K562 (cell line): ENCODE data around the gene ROPN1. TPM values are rescaled to one million over a fixed set of nuclear protein-coding genes. Genes with fewer than 3 reads are reported as not detected.

Source experiments
- ATAC-seq: fragments of 200-7000 bp; cut with Tn5 transposase; 3 replicates; pipeline ENCODE4 v1.9.1; 2020; ENCODE audit warnings: moderate library complexity
- BruUV-seq: library from RNA; stranded (reverse); fragments of 400-500 nt; replicated peaks from 2 replicates; lab custom pipeline; 2021; lab: Mats Ljungman, UMichigan
- CTCF ChIA-PET: fragments of 300-600 bp; formaldehyde crosslinking; extraction: SDS; loops from one replicate; lab custom pipeline; 2021; ENCODE audit warnings: low intra/inter-chr PET ratio; lab: Yijun Ruan, JAX
- POLR2A ChIA-PET: fragments of 300-600, 350-650 bp; sonication (Branson Sonifier 250); formaldehyde crosslinking; extraction: SDS; loops from one replicate; lab custom pipeline; 2021; ENCODE audit warnings: antibody characterized with exemption, inconsistent platforms; lab: Yijun Ruan, JAX
- DNase-seq, 4 experiments: peaks; one replicate each; pipeline versions ENCODE4 v3.0.0 to v3.0.0-alpha.2; 2011 to 2018; ENCODE audit warnings: low spot score in 3 of 4, mixed read lengths in 3 of 4; ENCODE audit errors: extremely low read depth in 1 of 4
- FAIRE-seq: peaks from 2 replicates; lab custom pipeline; 2011; peaks lifted over from hg19 to GRCh38; lab: Jason Lieb, UNC
- H2AFZ ChIP-seq: 2 replicates; pipeline ENCODE4 v1.6.0; 2011; ENCODE audit warnings: low read depth, low read length, control low read depth, inconsistent platforms
- H3K27ac ChIP-seq: fragments of 200-600 bp; 3 replicates; pipeline ENCODE4 v1.8.0; 2011; ENCODE audit warnings: low read depth, mild to moderate bottlenecking, control low read depth, inconsistent platforms, low read length, moderate library complexity, mixed read lengths; ENCODE audit errors: extremely low read depth
- H3K27me3 ChIP-seq, 2 experiments: fragments of 300-600 bp in 1 of 2; 2 replicates in 1 of 2; 3 replicates in 1 of 2; pipeline versions ENCODE4 v1.6.0 to v1.8.0; 2011; ENCODE audit warnings: inconsistent platforms in 2 of 2, low read length in 2 of 2, mild to moderate bottlenecking in 1 of 2, mixed read lengths in 1 of 2, moderate library complexity in 1 of 2; ENCODE audit not compliant: control insufficient read depth in 2 of 2, insufficient read depth in 2 of 2
- H3K36me3 ChIP-seq: fragments of 300-600 bp; 3 replicates; pipeline ENCODE4 v1.8.0; 2011; ENCODE audit warnings: mild to moderate bottlenecking, low read length, inconsistent platforms; ENCODE audit not compliant: control insufficient read depth, insufficient read depth
- H3K4me1 ChIP-seq, 2 experiments: fragments of 200-600 bp in 1 of 2; replicated peaks in 1 of 2; 2 replicates in 1 of 2; 3 replicates in 1 of 2; pipeline versions ENCODE4 v1.5.1 to v1.8.0; 2011; ENCODE audit warnings: inconsistent platforms in 2 of 2, low read length in 2 of 2, mild to moderate bottlenecking in 1 of 2, mixed read lengths in 1 of 2, moderate library complexity in 1 of 2; ENCODE audit not compliant: control insufficient read depth in 2 of 2, insufficient read depth in 2 of 2
- H3K4me2 ChIP-seq: 2 replicates; pipeline ENCODE4 v1.6.1; 2011; ENCODE audit warnings: low read length, control low read depth, inconsistent platforms, mixed read lengths; ENCODE audit not compliant: insufficient read depth
- H3K4me3 ChIP-seq: fragments of 200-600 bp; sonication (generic), shearing (Covaris generic); 2 replicates; pipeline ENCODE4 v1.5.1; 2016; ENCODE audit warnings: control low read depth, inconsistent platforms
- H3K79me2 ChIP-seq: fragments of 200-600 bp; 3 replicates; pipeline ENCODE4 v1.8.0; 2011; ENCODE audit warnings: low read length, inconsistent platforms; ENCODE audit not compliant: control insufficient read depth, insufficient read depth
- H3K9ac ChIP-seq, 2 experiments: 2 replicates each; pipeline versions ENCODE4 v1.6.0 to v1.6.1; 2011; ENCODE audit warnings: low read depth in 2 of 2, low read length in 2 of 2, control low read depth in 1 of 2, inconsistent platforms in 1 of 2, mild to moderate bottlenecking in 1 of 2, mixed read lengths in 1 of 2; ENCODE audit not compliant: insufficient read depth in 1 of 2
- H3K9me1 ChIP-seq: one replicate; pipeline ENCODE4 v1.6.0; 2011; ENCODE audit warnings: inconsistent platforms, mild to moderate bottlenecking, low read length, moderate library complexity; ENCODE audit not compliant: control insufficient read depth, insufficient read depth
- H3K9me3 ChIP-seq: replicated peaks from 2 replicates; pipeline ENCODE4 v1.5.1; 2011; ENCODE audit warnings: low read depth, low read length, inconsistent platforms; ENCODE audit not compliant: control insufficient read depth, insufficient read depth
- H4K20me1 ChIP-seq: replicated peaks from 2 replicates; pipeline ENCODE4 v1.6.1; 2011; ENCODE audit warnings: low read length, inconsistent platforms, mixed read lengths; ENCODE audit not compliant: control insufficient read depth, insufficient read depth
- ARID1B ChIP-seq: fragments of 450-650 bp; IDR thresholded peaks from 2 replicates; pipeline ENCODE4 v1.6.1; 2016; ENCODE audit warnings: antibody characterized with exemption, mild to moderate bottlenecking, inconsistent platforms
- BCL6 ChIP-seq: fragments of 250-450 bp; sonication (Bioruptor Pico); IDR thresholded peaks from 2 replicates; pipeline ENCODE4 v1.4.0; 2020
- BCOR ChIP-seq: fragments of 450-650 bp; IDR thresholded peaks from 2 replicates; pipeline ENCODE4 v1.6.1; 2016
- FOXJ3 ChIP-seq: sonication (generic); formaldehyde crosslinking; IDR thresholded peaks from 2 replicates; pipeline ENCODE4 v1.4.0; 2020; ENCODE audit warnings: mild to moderate bottlenecking, missing genetic modification reagents
- FOXP1 ChIP-seq: sonication (generic); formaldehyde crosslinking; IDR thresholded peaks from 2 replicates; pipeline ENCODE4 v1.8.0; 2022; ENCODE audit warnings: mild to moderate bottlenecking, missing genetic modification reagents
- NCOA4 ChIP-seq: fragments of 450-650 bp; IDR thresholded peaks from 2 replicates; pipeline ENCODE4 v1.6.1; 2018; ENCODE audit warnings: mild to moderate bottlenecking; ENCODE audit not compliant: partially characterized antibody
- NR4A1 ChIP-seq, 2 experiments: fragments of 250-450 bp in 1 of 2; fragments of 450-650 bp in 1 of 2; sonication (Bioruptor Pico) in 1 of 2; IDR thresholded peaks; 2 replicates each; pipeline versions ENCODE4 v1.4.0 to v1.6.1; 2016 to 2020; ENCODE audit warnings: mild to moderate bottlenecking in 2 of 2, missing compliant biosample characterization in 1 of 2, missing genetic modification characterization in 1 of 2, moderate library complexity in 1 of 2
- POLR2AphosphoS5 ChIP-seq: IDR thresholded peaks from 2 replicates; pipeline ENCODE4 v1.6.1; 2011; ENCODE audit warnings: mild to moderate bottlenecking, low read depth, low read length, moderate library complexity; ENCODE audit not compliant: control insufficient read depth, insufficient read depth
- TAF1 ChIP-seq: IDR thresholded peaks from 2 replicates; pipeline ENCODE4 v1.6.1; 2011; ENCODE audit warnings: mild to moderate bottlenecking, low read length, moderate library complexity; ENCODE audit not compliant: insufficient read depth, control insufficient read depth, severe bottlenecking; ENCODE audit errors: extremely low read depth
- ZNF444 ChIP-seq: fragments of 250-450 bp; sonication (Bioruptor Pico); IDR thresholded peaks from 2 replicates; pipeline ENCODE4 v1.4.0; 2020; ENCODE audit warnings: mild to moderate bottlenecking, moderate library complexity
- ZNF586 ChIP-seq: fragments of 450-650 bp; formaldehyde crosslinking; conservative IDR thresholded peaks from 2 replicates; pipeline ENCODE4 v1.4.0; 2020; ENCODE audit warnings: mild to moderate bottlenecking, moderate library complexity
- ZNF644 ChIP-seq: fragments of 200-800 bp; sonication (Bioruptor generic); IDR thresholded peaks from 2 replicates; pipeline ENCODE4 v1.6.1; 2016; ENCODE audit warnings: low read depth, missing genetic modification characterization, missing compliant biosample characterization
- WGBS: fragments of 100-300 bp; shearing (Covaris generic); methylation state at CpG from one replicate; pipeline ENCODE4 v1.1.6; 2016; ENCODE audit warnings: low coverage, mixed read lengths; ENCODE audit not compliant: insufficient coverage; ENCODE audit errors: missing lambda C conversion rate; 5-methylcytosine and 5-hydroxymethylcytosine counted together
- in situ Hi-C: fragments of 300-500 bp; cut with MboI; formaldehyde crosslinking; loops from 4 replicates; pipeline ENCODE4 v1.15.0; 2018; ENCODE audit warnings: inconsistent platforms, mixed read lengths
- intact Hi-C: fragments of 100-400 bp; cut with micrococcal nuclease; formaldehyde crosslinking; loops from 2 replicates; pipeline ENCODE4 v1.14.2; 2022
- polyA plus RNA-seq, 8 experiments: library from polyadenylated mRNA; depleted of rRNA in 4 of 8; stranded (reverse) in 5 of 8; unstranded in 3 of 8; fragments of >200 nt; fragmentation: Nextera tagmentation in 2 of 8; fragmentation: Illumina TruSeq in 1 of 8; extraction: Ambion mirVana in 2 of 8; extraction: Trizol in 1 of 8; gene quantifications; 2 replicates each; pipeline versions ENCODE4 v1.2.1 to v1.2.3, GENCODE V29; 2011 to 2014; ENCODE audit warnings: inconsistent platforms in 1 of 8, missing spikeins in 1 of 8
- total RNA-seq, 7 experiments: library from RNA; depleted of rRNA in 6 of 7; stranded (reverse); fragments of >200 nt in 6 of 7; fragmentation: Illumina TruSeq in 2 of 7; extraction: Trizol in 2 of 7; gene quantifications; 2 replicates each; pipeline versions ENCODE4 v1.2.1 to v1.2.3, GENCODE V29; 2011 to 2021; ENCODE audit warnings: low replicate concordance in 1 of 7
- TF ChIP-seq, protein P1 (sequence below): fragments of 150-350 bp; IDR thresholded peaks from 2 replicates; pipeline ENCODE4 v1.6.1; 2014; ENCODE audit warnings: low read depth, mild to moderate bottlenecking, low read length, borderline replicate concordance

ROPN1 gene
- total and polyA plus RNA-seq, 9 of the 15 experiments (the other 6 are each of a cell fraction or from before 2014, with no cell fraction given) = not detected

DNA sequence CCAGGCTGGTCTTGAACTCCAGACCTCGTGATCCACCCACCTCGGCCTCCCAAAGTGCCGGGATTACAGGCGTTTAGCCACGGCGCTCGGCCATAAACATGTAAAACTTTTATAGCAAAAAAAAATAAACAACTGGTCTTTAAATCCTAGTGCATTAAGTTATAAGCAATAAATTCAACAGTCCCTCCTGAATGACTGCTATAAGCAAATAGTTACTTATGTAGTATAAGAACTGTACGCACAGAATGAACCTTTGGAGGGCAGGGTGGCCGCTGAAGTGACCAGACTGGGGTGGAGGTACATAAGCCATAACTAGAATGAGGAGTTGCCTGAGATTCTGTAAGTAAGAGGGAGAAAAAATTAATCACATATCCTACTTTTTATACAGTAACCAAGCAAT, 43.5 kb downstream of the ROPN1 start:
- no peak for ATAC-seq
- ChIA-PET CTCF (interaction anchor here (0.6 kb wide), 1 partner anchor 720 kb away, joined by 3 read pairs; no protein-coding TSS in a partner anchor), POLR2A (interaction anchor here (0.9 kb wide), 1 partner anchor 10 kb away, joined by 3 read pairs; no protein-coding TSS in a partner anchor)
- H3K27me3 ChIP-seq = no peaks in the 10 kb centered on the region
- no peaks in the 10 kb centered on the region for H4K20me1 ChIP-seq
- no peak overlapping the region for H3K4me3 ChIP-seq
- no peak overlapping the region for H3K9ac ChIP-seq
- no peaks in the 10 kb centered on the region for H3K9me3 ChIP-seq
- no peak overlapping the region for H3K4me2 ChIP-seq
- no peak overlapping the region for H2AFZ ChIP-seq
- no peak for DNase-seq
- peaks cover 75% of the 10 kb centered on the region; the same call in 2 of the 3 replicates for H3K36me3 ChIP-seq
- WGBS = 100% methylated on average over 9 of the region's 9 CpGs
- no peak for FAIRE-seq
- no peaks in the 10 kb centered on the region for H3K4me1 ChIP-seq
- no peaks in the 10 kb centered on the region for H3K9me1 ChIP-seq
- BruUV-seq = no TSS peak
- no peaks in the 10 kb centered on the region for H3K79me2 ChIP-seq
- TF ChIP-seq POLR2AphosphoS5 = no peak
- TF ChIP-seq ZNF644 = no peak
- H3K27ac ChIP-seq = no peak overlapping the region
- in situ Hi-C loops = no loop called here
- intact Hi-C loops = no loop called here

DNA sequence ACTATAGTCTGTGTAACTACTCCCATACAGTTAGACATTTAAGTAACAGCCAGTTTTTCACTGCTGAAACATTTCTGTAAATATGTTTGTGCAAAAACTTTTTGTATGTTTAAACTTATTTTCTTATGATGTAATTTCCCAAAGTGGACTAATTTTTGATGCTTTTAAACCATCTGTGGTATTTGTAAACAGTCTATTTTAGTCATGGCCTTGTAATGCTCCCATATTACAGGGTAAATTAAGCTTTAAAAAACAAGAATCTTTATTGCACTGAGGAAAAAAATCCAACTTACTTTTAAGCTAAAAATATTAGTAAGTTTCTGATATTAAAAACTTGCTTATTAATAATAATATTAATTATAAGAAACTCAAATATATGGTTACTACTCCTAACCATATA, 44.4 kb downstream of the ROPN1 start:
- Histone ChIP-seq H3K9ac (no peak overlapping the region), H2AFZ (no peak overlapping the region), H3K9me1 (no peaks in the 10 kb centered on the region), H4K20me1 (no peaks in the 10 kb centered on the region), H3K4me3 (no peak overlapping the region), H3K36me3 (peaks cover 72% of the 10 kb centered on the region; the same call in 2 of the 3 replicates), H3K4me1 (no peaks in the 10 kb centered on the region), H3K4me2 (no peak overlapping the region), H3K9me3 (no peaks in the 10 kb centered on the region), H3K27ac (no peak overlapping the region), H3K27me3 (no peaks in the 10 kb centered on the region), H3K79me2 (no peaks in the 10 kb centered on the region)
- in situ Hi-C loops = no loop called here
- FAIRE-seq = no peak
- CTCF ChIA-PET = no interaction called here
- POLR2A ChIA-PET = interaction anchor here (0.8 to 0.9 kb wide), 2 partner anchors 9 to 13 kb away, joined by 3 read pairs; partner anchors contain the start of gene CCDC14
- intact Hi-C loops = no loop called here
- no TSS peak for BruUV-seq
- ATAC-seq = no peak
- DNase-seq = no peak
- no peak for TF ChIP-seq TAF1
- no peak for TF ChIP-seq ZNF586
- no peak for TF ChIP-seq FOXP1 (CRISPR knock-in tag)
- TF ChIP-seq FOXJ3 (CRISPR knock-in tag) = no peak
- no peak for TF ChIP-seq ARID1B
- no peak for TF ChIP-seq ZNF444 (CRISPR knock-in tag)
- no peak for TF ChIP-seq NCOA4
- no peak for TF ChIP-seq NR4A1 (CRISPR knock-in tag; IDR thresholded peaks at IDR 0.05)
- no peak for TF ChIP-seq NR4A1 (tag; IDR thresholded peaks at IDR 0.05)
- TF ChIP-seq BCOR = no peak
- no peak for TF ChIP-seq BCL6 (CRISPR knock-in tag)
- TF ChIP-seq, protein P1, sequence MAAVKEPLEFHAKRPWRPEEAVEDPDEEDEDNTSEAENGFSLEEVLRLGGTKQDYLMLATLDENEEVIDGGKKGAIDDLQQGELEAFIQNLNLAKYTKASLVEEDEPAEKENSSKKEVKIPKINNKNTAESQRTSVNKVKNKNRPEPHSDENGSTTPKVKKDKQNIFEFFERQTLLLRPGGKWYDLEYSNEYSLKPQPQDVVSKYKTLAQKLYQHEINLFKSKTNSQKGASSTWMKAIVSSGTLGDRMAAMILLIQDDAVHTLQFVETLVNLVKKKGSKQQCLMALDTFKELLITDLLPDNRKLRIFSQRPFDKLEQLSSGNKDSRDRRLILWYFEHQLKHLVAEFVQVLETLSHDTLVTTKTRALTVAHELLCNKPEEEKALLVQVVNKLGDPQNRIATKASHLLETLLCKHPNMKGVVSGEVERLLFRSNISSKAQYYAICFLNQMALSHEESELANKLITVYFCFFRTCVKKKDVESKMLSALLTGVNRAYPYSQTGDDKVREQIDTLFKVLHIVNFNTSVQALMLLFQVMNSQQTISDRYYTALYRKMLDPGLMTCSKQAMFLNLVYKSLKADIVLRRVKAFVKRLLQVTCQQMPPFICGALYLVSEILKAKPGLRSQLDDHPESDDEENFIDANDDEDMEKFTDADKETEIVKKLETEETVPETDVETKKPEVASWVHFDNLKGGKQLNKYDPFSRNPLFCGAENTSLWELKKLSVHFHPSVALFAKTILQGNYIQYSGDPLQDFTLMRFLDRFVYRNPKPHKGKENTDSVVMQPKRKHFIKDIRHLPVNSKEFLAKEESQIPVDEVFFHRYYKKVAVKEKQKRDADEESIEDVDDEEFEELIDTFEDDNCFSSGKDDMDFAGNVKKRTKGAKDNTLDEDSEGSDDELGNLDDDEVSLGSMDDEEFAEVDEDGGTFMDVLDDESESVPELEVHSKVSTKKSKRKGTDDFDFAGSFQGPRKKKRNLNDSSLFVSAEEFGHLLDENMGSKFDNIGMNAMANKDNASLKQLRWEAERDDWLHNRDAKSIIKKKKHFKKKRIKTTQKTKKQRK = no peak
